Cardiac muscle cell (in vitro differentiated cells and primary cell): ENCODE results near the gene DOCK10. TPM values are rescaled to one million over a fixed set of nuclear protein-coding genes. Genes with fewer than 3 reads are reported as not detected.
A peak's percentile ranks its signal among the peaks of the same experiment; 100 is the strongest.

Experiments
- DNase-seq, 2 donors: peaks; one replicate each; pipeline versions ENCODE4 v3.0.0 to v3.0.0-alpha.2; 2010 to 2017; ENCODE audit warnings: low read depth in 1 of 2, low spot score in 1 of 2
- H3K27ac ChIP-seq: fragments of 200-600 bp; sonication (generic); 2 replicates; pipeline ENCODE4 v1.5.1; 2016
- H3K27me3 ChIP-seq: fragments of 200-600 bp; sonication (generic); 2 replicates; pipeline ENCODE4 v1.6.0; 2016; ENCODE audit warnings: control low read depth
- H3K36me3 ChIP-seq: fragments of 200-600 bp; sonication (generic); 2 replicates; pipeline ENCODE4 v1.5.1; 2016; ENCODE audit warnings: control low read depth
- H3K4me1 ChIP-seq: fragments of 200-600 bp; sonication (generic); 2 replicates; pipeline ENCODE4 v1.8.1; 2017; ENCODE audit warnings: low read depth, mild to moderate bottlenecking, mixed run types
- H3K4me3 ChIP-seq: fragments of 200-600 bp; sonication (generic); 2 replicates; pipeline ENCODE4 v1.5.1; 2016; ENCODE audit warnings: mild to moderate bottlenecking
- H3K9me3 ChIP-seq: fragments of 200-600 bp; sonication (generic); 2 replicates; pipeline ENCODE4 v1.5.1; 2017; ENCODE audit warnings: low read depth, mild to moderate bottlenecking, control low read depth
- CTCF ChIP-seq: IDR thresholded peaks from 2 replicates; pipeline ENCODE4 v1.5.1; 2012; ENCODE audit warnings: low read depth, mild to moderate bottlenecking, low read length
- polyA plus RNA-seq: library from polyadenylated mRNA; unstranded; fragments of >200 nt; fragmentation: Nextera tagmentation; extraction: Ambion mirVana; gene quantifications from 2 replicates; pipeline ENCODE4 v1.2.1, GENCODE V29; 2016
- total RNA-seq: library from RNA; depleted of rRNA; stranded (reverse); fragments of >200 nt; gene quantifications from 2 replicates; pipeline ENCODE4 v1.2.3, GENCODE V29; 2016

DOCK10 gene
- total and polyA plus RNA-seq, 2 experiments from 2014 or later, result not detected

- no peak for TF ChIP-seq CTCF
- Histone ChIP-seq H3K4me3 (no peak overlapping the region), H3K4me1 (no peaks in the 10 kb centered on the region), H3K27ac (no peak overlapping the region), H3K36me3 (no peaks in the 10 kb centered on the region), H3K9me3 (no peaks in the 10 kb centered on the region), H3K27me3 (no peaks in the 10 kb centered on the region)
- no peak for DNase-seq
Observed at GRCh38 chr2:224875841-224876240, 166.4 kb downstream of the DOCK10 start.

- Histone ChIP-seq H3K27ac (no peak overlapping the region), H3K27me3 (no peaks in the 10 kb centered on the region), H3K4me1 (no peaks in the 10 kb centered on the region), H3K4me3 (no peak overlapping the region), H3K36me3 (no peaks in the 10 kb centered on the region), H3K9me3 (no peaks in the 10 kb centered on the region)
- no peak for TF ChIP-seq CTCF
- no peak for DNase-seq
Observed at GRCh38 chr2:224875153-224875552, 167.1 kb downstream of the DOCK10 start.

- Histone ChIP-seq H3K9me3 (no peaks in the 10 kb centered on the region), H3K4me3 (no peak overlapping the region), H3K36me3 (no peaks in the 10 kb centered on the region), H3K27ac (no peak overlapping the region), H3K27me3 (no peaks in the 10 kb centered on the region), H3K4me1 (no peaks in the 10 kb centered on the region)
- TF ChIP-seq CTCF, result no peak
- DNase-seq, result no peak
Observed at GRCh38 chr2:224871813-224872212, 170.5 kb downstream of the DOCK10 start.

- no peak for DNase-seq
- TF ChIP-seq CTCF, result no peak
- Histone ChIP-seq H3K36me3 (no peaks in the 10 kb centered on the region), H3K27me3 (no peaks in the 10 kb centered on the region), H3K9me3 (no peaks in the 10 kb centered on the region), H3K4me3 (no peak overlapping the region), H3K27ac (no peak overlapping the region), H3K4me1 (no peaks in the 10 kb centered on the region)
Observed at GRCh38 chr2:224870341-224870740, 171.9 kb downstream of the DOCK10 start.

GRCh38 chr2:224869601-224870233, 172.6 kb downstream of the DOCK10 start:
- Histone ChIP-seq H3K4me1 (no peaks in the 10 kb centered on the region), H3K36me3 (no peaks in the 10 kb centered on the region), H3K27ac (no peak overlapping the region), H3K9me3 (no peaks in the 10 kb centered on the region), H3K27me3 (no peaks in the 10 kb centered on the region), H3K4me3 (no peak overlapping the region)
- peak in 1 of 2 donors; percentile 83 for DNase-seq
- no peak for TF ChIP-seq CTCF
